Neuron (in vitro differentiated cells): ENCODE results near the gene TMEM221.
A peak's percentile ranks its signal among the peaks of the same experiment; 100 is the strongest.
"Not testable (repeated sequence)": the region's sequence is repeated elsewhere in the genome, so short reads cannot be mapped to it uniquely, and the experiment has no call there.

ENCODE experiments used
- H2AFZ ChIP-seq: one replicate; pipeline ENCODE4 v1.6.1; 2013; ENCODE audit warnings: low read depth, mild to moderate bottlenecking, inconsistent platforms, low read length, moderate library complexity
- H3K27me3 ChIP-seq: one replicate; pipeline ENCODE4 v1.6.1; 2013; ENCODE audit warnings: low read length; ENCODE audit not compliant: insufficient read depth
- H3K36me3 ChIP-seq: one replicate; pipeline ENCODE4 v1.6.1; 2013; ENCODE audit warnings: low read length; ENCODE audit not compliant: insufficient read depth
- H3K4me1 ChIP-seq: one replicate; pipeline ENCODE4 v1.6.1; 2013; ENCODE audit warnings: low read length; ENCODE audit not compliant: insufficient read depth
- H3K4me3 ChIP-seq: 2 replicates; pipeline ENCODE4 v1.5.1; 2013; ENCODE audit warnings: mild to moderate bottlenecking, low read length, moderate library complexity
- H3K9me3 ChIP-seq: one replicate; pipeline ENCODE4 v1.6.1; 2013; ENCODE audit warnings: low read length

The TMEM221 gene

DNA sequence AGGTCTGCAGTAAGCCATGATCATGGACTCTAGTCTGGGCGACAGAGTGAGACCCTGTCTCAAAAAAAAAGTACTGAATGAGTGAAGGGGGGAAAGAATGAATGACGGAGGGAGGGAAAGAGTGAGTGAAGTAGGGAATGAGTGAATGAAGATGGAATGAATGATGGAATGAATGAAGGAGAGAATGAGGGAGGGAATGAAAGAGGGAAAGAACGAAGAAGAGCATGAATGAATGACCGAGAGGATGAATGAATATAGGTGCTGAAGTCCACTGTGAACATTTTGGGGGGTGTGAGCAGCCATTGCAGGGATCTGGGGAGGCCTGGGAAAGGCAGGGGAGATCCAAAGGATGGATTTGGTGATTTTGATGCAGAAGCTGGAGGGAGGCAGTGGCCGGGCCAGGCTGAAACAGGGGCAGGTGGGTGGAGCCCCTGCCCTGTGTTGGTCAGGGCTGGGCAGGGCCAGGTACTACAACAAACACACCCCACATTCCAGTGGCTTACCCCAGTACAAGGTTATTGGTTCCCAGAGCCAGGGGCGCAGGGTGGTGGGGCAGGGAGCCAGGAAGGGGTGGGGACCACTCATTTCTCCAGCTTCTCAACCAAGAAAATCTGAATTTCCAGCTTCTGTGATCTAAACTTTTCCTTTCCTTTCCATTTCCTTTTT is 36.2 kb upstream of the TMEM221 start:
- H3K9me3 ChIP-seq: peaks cover under 1% of the 10 kb centered on the region
- peaks cover 4% of the 10 kb centered on the region for H3K36me3 ChIP-seq
- no peak overlapping the region for H3K4me3 ChIP-seq
- no peaks in the 10 kb centered on the region for H3K27me3 ChIP-seq
- no peaks in the 10 kb centered on the region for H3K4me1 ChIP-seq
- H2AFZ ChIP-seq: no peak overlapping the region

DNA sequence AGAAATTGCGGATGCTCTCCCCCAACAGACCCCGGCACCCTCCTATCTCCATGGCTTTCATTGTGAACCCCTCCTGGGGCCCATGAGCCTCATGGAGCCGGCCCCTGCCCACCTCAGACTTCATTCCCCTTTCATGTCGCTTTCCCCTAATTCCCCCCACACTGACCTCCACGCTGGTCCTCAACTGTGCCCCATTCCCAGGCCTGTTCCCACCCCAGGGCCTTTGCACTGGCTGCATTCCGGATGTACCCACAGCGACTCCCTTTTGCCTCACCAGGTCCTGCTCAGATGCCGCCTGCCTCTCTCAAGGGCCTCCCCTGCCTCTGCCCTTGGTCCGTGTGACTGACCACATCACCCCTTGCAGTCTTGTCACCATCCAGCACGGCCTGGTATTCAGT is 35.1 kb upstream of the TMEM221 start:
- Histone ChIP-seq H3K9me3 (no peaks in the 10 kb centered on the region), H3K4me3 (no peak overlapping the region), H3K36me3 (peaks cover 3% of the 10 kb centered on the region), H2AFZ (no peak overlapping the region), H3K4me1 (peaks cover 8% of the 10 kb centered on the region), H3K27me3 (no peaks in the 10 kb centered on the region)

DNA sequence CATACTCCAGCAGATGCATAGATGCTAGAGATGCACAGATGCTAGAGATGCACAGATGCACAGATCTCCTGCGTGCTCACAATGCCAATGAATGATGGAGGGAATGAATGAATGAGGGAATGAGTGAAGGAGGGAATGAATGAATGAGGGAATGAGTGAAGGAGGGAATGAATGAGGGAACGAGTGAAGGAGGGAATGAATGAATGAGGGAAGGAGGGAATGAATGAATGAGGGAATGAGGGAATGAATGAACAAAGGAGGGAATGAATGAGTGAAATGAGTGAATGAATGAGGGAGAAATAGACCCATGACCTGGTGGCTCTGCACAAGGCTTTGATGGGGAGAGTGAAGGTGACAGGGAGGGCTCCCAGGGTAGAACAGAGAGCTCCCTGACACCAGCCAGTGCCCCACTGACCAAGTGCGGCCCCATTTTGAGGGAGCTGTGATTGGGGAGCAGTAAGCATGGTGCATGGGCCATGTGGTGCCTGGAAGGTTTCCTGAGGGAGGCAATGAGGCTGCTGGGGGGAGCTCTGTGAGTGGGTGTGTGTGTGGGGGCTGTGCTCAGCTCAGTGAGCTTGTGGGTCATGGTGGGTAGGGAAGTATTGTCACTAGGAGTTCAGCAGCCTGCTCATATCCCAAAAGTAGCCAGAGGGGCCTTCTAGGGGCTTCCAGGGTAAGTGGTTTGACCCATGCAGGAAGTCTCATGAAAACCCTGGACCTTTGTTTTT is 34.6 kb upstream of the TMEM221 start:
- H3K36me3 ChIP-seq: peaks cover 3% of the 10 kb centered on the region
- H3K4me3 ChIP-seq: no peak overlapping the region
- peaks cover 8% of the 10 kb centered on the region for H3K4me1 ChIP-seq

DNA sequence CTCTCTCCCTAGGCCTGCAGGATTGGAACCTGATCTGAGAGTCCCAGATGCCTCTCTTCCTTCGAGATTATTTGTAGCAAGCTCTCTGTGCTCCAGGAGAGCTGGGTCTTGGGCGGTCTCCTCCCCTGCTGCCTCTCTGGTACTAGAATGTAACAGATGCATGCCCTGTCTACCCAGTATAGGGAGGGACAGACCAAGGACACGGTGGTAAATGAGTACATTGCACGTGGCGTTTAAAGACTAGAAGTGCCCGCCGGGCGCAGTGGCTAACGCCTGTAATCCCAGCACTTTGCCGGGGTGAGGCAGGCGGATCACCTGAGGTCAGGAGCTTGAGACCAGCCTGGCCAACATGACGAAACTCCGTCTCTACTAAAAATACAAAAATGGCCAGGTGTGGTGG is 33.5 kb upstream of the TMEM221 start:
- Histone ChIP-seq H3K36me3 (no peaks in the 10 kb centered on the region), H3K9me3 (no peaks in the 10 kb centered on the region), H3K27me3 (no peaks in the 10 kb centered on the region), H3K4me1 (peaks cover 8% of the 10 kb centered on the region), H3K4me3 (no peak overlapping the region), H2AFZ (no peak overlapping the region)

More for the DNA sequence above, 34.6 kb upstream of the TMEM221 start:
- H3K9me3 ChIP-seq: no peaks in the 10 kb centered on the region
- H2AFZ ChIP-seq: no peak overlapping the region
- H3K27me3 ChIP-seq: no peaks in the 10 kb centered on the region

DNA sequence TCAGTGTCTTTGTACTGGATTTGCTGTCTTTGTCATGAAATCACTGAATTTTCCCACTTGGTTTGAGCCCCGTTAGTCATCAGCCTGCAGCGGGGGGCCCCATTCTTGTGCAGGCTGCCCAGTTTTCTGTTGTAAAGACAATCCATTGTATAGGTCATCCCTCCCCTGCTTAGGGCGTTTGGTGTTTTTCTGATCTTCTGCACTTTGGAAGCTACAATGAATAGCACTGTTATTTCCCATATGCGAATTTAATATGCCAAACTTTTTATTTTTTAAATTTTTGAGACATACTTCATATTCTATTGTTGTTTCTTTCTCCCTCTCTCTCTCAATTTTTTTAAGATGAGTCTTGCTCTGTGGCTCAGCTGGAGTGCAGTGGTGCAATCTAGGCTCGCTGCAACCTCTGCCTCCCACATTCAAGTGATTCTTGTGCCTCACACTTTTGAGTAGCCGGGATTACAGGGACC is 30.9 kb upstream of the TMEM221 start:
- Histone ChIP-seq H3K9me3 (no peaks in the 10 kb centered on the region), H2AFZ (no peak overlapping the region), H3K4me3 (no peak overlapping the region), H3K27me3 (no peaks in the 10 kb centered on the region), H3K36me3 (no peaks in the 10 kb centered on the region), H3K4me1 (peaks cover 8% of the 10 kb centered on the region)

DNA sequence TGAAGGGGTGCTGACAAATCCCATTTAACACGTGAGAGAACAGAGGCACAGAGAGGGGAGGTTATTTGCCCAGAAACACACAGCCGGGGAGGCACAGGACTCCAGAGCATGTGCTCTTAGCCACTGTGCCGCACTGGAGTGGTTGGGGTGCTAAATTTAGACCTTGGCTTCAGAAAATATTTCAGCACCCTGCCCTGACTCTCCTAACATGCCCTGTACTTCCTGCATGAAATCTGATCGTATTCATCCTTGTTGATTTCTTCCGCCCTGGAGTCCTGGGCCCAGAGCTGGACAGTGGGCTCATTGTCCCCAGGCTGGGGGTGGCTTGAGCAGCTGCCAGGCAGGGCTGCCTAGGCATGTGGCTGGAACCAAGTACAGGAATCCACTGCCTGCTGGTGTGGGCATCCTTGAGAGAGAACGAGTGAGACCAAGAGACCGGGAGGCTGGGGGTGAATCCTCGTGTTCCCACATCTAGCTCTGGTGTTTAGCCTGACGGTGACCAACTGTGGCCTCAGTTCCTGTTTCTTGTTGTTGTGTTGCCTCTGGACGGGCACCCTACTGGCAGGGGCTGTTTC is 27.2 kb upstream of the TMEM221 start:
- no peak overlapping the region for H2AFZ ChIP-seq
- no peaks in the 10 kb centered on the region for H3K36me3 ChIP-seq
- no peak overlapping the region for H3K4me3 ChIP-seq
- peaks cover 16% of the 10 kb centered on the region for H3K4me1 ChIP-seq
- H3K27me3 ChIP-seq: no peaks in the 10 kb centered on the region
- no peaks in the 10 kb centered on the region for H3K9me3 ChIP-seq

DNA sequence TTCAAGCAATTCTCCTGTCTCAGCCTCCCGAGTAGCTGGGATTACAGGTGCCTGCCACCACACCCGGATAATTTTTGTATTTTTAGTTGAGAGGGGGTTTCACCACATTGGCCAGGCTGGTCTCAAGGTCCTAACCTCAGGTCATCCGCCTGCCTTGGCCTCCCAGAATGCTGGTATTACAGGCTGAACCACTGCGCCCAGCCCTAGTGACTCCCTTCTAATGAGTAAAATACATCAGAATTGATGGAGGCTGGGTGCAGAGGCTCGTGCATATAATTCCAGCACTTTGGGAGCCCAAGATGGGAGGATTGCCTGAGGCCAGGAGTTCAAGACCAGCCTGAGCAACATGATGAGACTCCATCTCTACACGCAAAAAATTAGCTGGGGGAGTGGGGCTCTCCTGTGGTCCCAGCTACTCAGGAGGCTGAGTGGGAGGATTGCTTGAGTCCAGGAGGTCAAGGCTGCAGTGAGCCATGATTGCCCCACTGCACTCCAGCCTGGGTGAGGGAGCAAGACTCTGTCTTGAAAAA is 26.6 kb upstream of the TMEM221 start:
- H3K9me3 ChIP-seq, H2AFZ ChIP-seq, H3K4me3 ChIP-seq, H3K27me3 ChIP-seq, H3K36me3 ChIP-seq: not testable (repeated sequence)
- H3K4me1 ChIP-seq: peaks cover 16% of the 10 kb centered on the region

DNA sequence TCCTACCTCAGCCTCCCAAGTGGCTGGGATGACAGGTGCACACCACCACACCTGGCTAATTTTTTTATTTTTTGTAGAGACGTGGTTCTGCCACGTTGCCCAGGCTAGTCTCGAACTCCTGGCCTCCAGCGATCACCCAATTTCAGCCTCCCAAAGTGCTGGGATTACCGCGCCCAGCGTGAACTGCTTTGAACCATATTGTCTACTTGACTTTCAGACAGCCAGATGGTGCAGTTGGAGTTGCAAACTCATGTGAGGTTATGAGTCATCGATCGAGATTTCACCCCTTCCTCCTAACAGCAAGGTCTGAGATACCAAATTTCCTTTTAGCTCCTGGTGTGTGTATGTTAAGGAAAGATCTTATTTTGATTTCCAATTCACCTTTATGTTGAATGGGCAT is 24.6 kb upstream of the TMEM221 start:
- peaks cover 5% of the 10 kb centered on the region for H3K27me3 ChIP-seq
- H3K4me3 ChIP-seq: no peak overlapping the region
- H2AFZ ChIP-seq: no peak overlapping the region
- no peaks in the 10 kb centered on the region for H3K9me3 ChIP-seq
- H3K36me3 ChIP-seq: no peaks in the 10 kb centered on the region
- H3K4me1 ChIP-seq: peaks cover 19% of the 10 kb centered on the region

DNA sequence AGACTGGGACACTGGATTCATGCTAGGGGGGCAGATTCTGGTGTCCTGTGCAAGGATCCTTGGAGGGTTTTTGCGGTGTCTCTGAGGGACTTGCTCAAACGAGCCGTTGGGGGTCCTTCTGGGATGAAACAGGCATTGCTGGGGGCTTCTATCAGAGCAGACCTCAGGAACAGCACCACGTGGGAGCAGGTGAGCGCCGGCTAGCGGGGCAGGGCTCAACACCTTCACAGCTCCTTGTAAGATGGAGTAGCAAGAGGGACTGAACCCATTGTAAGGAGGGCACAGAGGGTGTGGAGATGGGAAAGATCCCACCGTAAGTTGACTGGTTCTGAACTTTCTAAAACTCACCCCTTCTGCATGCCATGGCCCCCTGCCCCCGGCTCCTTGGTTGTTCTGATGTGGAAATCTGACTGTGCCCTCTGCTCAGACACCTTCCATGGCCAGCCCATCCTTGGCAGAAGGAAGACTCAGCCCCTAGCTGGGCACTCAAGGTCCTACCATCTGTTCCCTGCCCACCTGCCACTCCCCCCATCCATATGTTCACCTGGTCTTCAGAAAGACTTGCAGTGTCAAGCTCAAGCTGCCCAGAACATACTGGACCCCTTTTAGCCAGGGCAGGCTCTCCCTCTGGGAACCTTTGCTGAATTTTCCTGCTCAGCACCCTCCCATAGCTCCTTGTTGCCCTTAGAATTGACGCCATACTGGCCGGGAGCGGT is 23.1 kb upstream of the TMEM221 start:
- H3K9me3 ChIP-seq: no peaks in the 10 kb centered on the region
- peaks cover 5% of the 10 kb centered on the region for H3K27me3 ChIP-seq
- no peaks in the 10 kb centered on the region for H3K36me3 ChIP-seq
- no peak overlapping the region for H2AFZ ChIP-seq
- peak overlapping the region; percentile 66 for H3K4me3 ChIP-seq
- H3K4me1 ChIP-seq: peaks cover 19% of the 10 kb centered on the region

DNA sequence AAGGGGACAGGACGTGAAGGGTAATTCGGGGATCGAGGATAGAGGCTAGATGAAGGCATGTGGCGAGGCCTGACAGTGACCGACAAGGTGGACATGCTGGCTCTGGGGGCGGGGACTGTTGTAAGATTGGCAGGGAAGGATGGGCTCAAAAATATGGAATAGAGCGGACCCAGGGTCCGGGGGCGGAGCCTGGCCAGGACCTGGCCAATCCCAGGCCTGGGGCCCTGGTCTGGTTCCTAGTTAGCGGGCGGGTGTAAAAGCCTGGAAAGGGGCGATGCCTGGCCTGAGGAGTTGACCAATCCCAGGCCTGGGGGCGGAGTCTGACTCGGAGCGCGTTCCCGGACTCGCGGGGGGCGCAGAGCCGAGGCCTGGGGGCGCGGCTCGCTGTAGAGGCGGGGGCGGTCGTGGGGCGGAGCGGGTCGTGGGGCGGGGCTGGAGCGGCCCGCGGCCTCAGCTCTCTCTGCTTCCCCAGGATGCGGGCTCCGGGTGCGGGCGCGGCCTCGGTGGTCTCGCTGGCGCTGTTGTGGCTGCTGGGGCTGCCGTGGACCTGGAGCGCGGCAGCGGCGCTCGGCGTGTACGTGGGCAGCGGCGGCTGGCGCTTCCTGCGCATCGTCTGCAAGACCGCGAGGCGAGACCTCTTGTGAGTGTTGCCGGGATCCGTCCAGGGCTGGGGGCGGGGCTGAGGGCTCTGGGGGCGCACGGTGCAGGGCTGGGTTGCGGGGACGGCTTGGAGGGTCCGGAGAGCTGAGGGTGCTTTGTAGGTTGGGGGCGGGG is 21.8 kb upstream of the TMEM221 start, which contains the start of gene SLC27A1:
Gene SLC27A1 (plus strand): TSS at position 457 of the 774 bp plus-strand sequence. CDS start 17 bp downstream, at position 474.
- Histone ChIP-seq H2AFZ (peak within 1 kb of the TSS; percentile 72), H3K9me3 (no peaks in the 10 kb centered on the region), H3K4me1 (peaks cover 19% of the 10 kb centered on the region), H3K27me3 (peaks cover 5% of the 10 kb centered on the region), H3K4me3 (peak within 1 kb of the TSS; percentile 66), H3K36me3 (no peaks in the 10 kb centered on the region)

DNA sequence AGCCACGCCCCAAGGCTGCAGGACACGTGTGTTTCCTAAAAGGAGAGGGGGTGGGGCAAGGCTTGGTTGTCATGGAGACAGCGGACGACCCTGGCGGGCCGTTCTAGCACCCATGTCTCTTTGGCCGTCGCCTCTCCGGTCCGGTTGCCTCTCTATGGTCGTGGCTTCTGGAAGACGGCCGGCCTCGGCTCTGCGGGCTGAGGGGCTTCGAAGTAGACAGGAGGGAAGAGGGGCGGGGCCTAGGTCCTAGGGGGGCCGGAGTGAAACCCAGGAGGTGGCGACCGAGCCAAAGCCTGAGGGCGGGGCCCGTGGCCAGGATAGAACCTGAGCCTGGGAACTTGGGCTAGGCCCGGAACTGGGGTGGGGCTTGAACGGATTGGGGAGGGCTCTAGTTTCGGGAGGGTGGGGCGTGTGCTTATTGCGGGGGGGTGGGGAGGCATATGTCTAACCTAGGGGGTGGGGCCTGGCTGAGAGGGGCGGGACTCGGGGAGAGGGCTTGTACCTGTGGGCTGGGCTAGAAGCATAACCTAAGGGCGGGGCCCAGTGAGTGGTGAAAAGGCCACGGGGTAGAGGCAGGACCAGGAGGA is 21.1 kb upstream of the TMEM221 start:
- Histone ChIP-seq H2AFZ (peak overlapping the region; percentile 69), H3K4me1 (peaks cover 19% of the 10 kb centered on the region), H3K36me3 (no peaks in the 10 kb centered on the region), H3K4me3 (peak overlapping the region; percentile 66), H3K27me3 (peaks cover 7% of the 10 kb centered on the region), H3K9me3 (no peaks in the 10 kb centered on the region)

DNA sequence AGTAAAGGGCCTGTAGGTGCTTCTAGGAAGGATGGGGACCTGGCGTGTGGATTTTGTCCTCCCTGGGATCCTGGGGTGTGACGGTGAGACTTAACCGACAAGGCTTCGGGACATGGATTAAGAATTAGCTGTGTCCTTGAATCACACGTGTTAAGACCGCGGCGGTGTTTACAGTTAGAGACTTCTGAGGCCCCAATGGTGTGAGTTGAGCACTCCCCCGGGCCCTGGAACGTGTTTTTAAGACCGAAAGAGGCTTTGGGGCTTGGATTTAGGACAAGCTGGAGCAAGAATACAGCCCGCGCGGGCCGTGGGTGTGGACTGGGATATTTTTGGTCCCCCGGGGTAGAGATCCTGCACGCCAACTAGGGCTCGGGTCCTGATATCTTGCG is 20.6 kb upstream of the TMEM221 start:
- H3K9me3 ChIP-seq: no peaks in the 10 kb centered on the region
- no peaks in the 10 kb centered on the region for H3K36me3 ChIP-seq
- peak overlapping the region; percentile 66 for H3K4me3 ChIP-seq
- peak overlapping the region; percentile 69 for H2AFZ ChIP-seq
- peaks cover 19% of the 10 kb centered on the region for H3K4me1 ChIP-seq
- peaks cover 9% of the 10 kb centered on the region for H3K27me3 ChIP-seq
